WTC11 (cell line): ENCODE measurements around the gene DNAJC18.
"Not testable (repeated sequence)": the region's sequence is repeated elsewhere in the genome, so short reads cannot be mapped to it uniquely, and the experiment has no call there.

ENCODE experiments used
- ATF1 ChIP-seq: sonication (generic); formaldehyde crosslinking; IDR thresholded peaks from 2 replicates; pipeline ENCODE4 v1.8.1; 2023; ENCODE audit warnings: mild to moderate bottlenecking, moderate library complexity, missing genetic modification reagents
- CBFB ChIP-seq: sonication (generic); formaldehyde crosslinking; IDR thresholded peaks from 2 replicates; pipeline ENCODE4 v1.8.1; 2022; ENCODE audit warnings: mild to moderate bottlenecking, low read depth, missing genetic modification reagents
- E2F1 ChIP-seq: sonication (generic); formaldehyde crosslinking; IDR thresholded peaks from 2 replicates; pipeline ENCODE4 v1.8.0; 2022; ENCODE audit warnings: mild to moderate bottlenecking, missing genetic modification reagents
- GABPB1 ChIP-seq: sonication (generic); formaldehyde crosslinking; IDR thresholded peaks from 2 replicates; pipeline ENCODE4 v1.8.1; 2023; ENCODE audit warnings: mild to moderate bottlenecking, missing genetic modification reagents
- HMGXB4 ChIP-seq: sonication (generic); formaldehyde crosslinking; IDR thresholded peaks from 2 replicates; pipeline ENCODE4 v1.8.1; 2023; ENCODE audit warnings: mild to moderate bottlenecking, moderate library complexity, missing genetic modification reagents
- TCF7 ChIP-seq: sonication (generic); formaldehyde crosslinking; IDR thresholded peaks from 2 replicates; pipeline ENCODE4 v1.8.0; 2022; ENCODE audit warnings: mild to moderate bottlenecking, low read depth, missing genetic modification reagents, moderate library complexity
- TEAD4 ChIP-seq: sonication (generic); formaldehyde crosslinking; IDR thresholded peaks from 2 replicates; pipeline ENCODE4 v1.8.0; 2022; ENCODE audit warnings: mild to moderate bottlenecking, missing genetic modification reagents
- USF2 ChIP-seq: sonication (generic); formaldehyde crosslinking; IDR thresholded peaks from 2 replicates; pipeline ENCODE4 v1.8.1; 2023; ENCODE audit warnings: mild to moderate bottlenecking, missing genetic modification reagents, moderate library complexity
- TF ChIP-seq, protein P1 (sequence below): fragments of 200-600 bp; IDR thresholded peaks from 2 replicates; pipeline ENCODE4 v1.8.0; 2022; ENCODE audit warnings: antibody characterized with exemption
- TF ChIP-seq, protein P2 (sequence below): sonication (generic); formaldehyde crosslinking; IDR thresholded peaks from 2 replicates; pipeline ENCODE4 v1.8.0; 2022; ENCODE audit warnings: missing genetic modification reagents
- TF ChIP-seq, protein P3 (sequence below): sonication (generic); formaldehyde crosslinking; conservative IDR thresholded peaks from 2 replicates; pipeline ENCODE4 v1.8.1; 2023; ENCODE audit warnings: mild to moderate bottlenecking, low read depth, missing genetic modification reagents, moderate library complexity

- TF ChIP-seq USF2 (CRISPR knock-in tag); E2F1 (CRISPR knock-in tag); CBFB; GABPB1 (CRISPR knock-in tag); HMGXB4 (CRISPR knock-in tag); TCF7 (CRISPR knock-in tag); TEAD4 (CRISPR knock-in tag); ATF1 (CRISPR knock-in tag): not testable (repeated sequence)
- TF ChIP-seq, protein P1, sequence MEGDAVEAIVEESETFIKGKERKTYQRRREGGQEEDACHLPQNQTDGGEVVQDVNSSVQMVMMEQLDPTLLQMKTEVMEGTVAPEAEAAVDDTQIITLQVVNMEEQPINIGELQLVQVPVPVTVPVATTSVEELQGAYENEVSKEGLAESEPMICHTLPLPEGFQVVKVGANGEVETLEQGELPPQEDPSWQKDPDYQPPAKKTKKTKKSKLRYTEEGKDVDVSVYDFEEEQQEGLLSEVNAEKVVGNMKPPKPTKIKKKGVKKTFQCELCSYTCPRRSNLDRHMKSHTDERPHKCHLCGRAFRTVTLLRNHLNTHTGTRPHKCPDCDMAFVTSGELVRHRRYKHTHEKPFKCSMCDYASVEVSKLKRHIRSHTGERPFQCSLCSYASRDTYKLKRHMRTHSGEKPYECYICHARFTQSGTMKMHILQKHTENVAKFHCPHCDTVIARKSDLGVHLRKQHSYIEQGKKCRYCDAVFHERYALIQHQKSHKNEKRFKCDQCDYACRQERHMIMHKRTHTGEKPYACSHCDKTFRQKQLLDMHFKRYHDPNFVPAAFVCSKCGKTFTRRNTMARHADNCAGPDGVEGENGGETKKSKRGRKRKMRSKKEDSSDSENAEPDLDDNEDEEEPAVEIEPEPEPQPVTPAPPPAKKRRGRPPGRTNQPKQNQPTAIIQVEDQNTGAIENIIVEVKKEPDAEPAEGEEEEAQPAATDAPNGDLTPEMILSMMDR: not testable (repeated sequence)
- TF ChIP-seq, protein P2, sequence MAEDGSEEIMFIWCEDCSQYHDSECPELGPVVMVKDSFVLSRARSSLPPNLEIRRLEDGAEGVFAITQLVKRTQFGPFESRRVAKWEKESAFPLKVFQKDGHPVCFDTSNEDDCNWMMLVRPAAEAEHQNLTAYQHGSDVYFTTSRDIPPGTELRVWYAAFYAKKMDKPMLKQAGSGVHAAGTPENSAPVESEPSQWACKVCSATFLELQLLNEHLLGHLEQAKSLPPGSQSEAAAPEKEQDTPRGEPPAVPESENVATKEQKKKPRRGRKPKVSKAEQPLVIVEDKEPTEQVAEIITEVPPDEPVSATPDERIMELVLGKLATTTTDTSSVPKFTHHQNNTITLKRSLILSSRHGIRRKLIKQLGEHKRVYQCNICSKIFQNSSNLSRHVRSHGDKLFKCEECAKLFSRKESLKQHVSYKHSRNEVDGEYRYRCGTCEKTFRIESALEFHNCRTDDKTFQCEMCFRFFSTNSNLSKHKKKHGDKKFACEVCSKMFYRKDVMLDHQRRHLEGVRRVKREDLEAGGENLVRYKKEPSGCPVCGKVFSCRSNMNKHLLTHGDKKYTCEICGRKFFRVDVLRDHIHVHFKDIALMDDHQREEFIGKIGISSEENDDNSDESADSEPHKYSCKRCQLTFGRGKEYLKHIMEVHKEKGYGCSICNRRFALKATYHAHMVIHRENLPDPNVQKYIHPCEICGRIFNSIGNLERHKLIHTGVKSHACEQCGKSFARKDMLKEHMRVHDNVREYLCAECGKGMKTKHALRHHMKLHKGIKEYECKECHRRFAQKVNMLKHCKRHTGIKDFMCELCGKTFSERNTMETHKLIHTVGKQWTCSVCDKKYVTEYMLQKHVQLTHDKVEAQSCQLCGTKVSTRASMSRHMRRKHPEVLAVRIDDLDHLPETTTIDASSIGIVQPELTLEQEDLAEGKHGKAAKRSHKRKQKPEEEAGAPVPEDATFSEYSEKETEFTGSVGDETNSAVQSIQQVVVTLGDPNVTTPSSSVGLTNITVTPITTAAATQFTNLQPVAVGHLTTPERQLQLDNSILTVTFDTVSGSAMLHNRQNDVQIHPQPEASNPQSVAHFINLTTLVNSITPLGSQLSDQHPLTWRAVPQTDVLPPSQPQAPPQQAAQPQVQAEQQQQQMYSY (CRISPR knock-in tag): not testable (repeated sequence)
- TF ChIP-seq, protein P3, sequence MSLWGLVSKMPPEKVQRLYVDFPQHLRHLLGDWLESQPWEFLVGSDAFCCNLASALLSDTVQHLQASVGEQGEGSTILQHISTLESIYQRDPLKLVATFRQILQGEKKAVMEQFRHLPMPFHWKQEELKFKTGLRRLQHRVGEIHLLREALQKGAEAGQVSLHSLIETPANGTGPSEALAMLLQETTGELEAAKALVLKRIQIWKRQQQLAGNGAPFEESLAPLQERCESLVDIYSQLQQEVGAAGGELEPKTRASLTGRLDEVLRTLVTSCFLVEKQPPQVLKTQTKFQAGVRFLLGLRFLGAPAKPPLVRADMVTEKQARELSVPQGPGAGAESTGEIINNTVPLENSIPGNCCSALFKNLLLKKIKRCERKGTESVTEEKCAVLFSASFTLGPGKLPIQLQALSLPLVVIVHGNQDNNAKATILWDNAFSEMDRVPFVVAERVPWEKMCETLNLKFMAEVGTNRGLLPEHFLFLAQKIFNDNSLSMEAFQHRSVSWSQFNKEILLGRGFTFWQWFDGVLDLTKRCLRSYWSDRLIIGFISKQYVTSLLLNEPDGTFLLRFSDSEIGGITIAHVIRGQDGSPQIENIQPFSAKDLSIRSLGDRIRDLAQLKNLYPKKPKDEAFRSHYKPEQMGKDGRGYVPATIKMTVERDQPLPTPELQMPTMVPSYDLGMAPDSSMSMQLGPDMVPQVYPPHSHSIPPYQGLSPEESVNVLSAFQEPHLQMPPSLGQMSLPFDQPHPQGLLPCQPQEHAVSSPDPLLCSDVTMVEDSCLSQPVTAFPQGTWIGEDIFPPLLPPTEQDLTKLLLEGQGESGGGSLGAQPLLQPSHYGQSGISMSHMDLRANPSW: not testable (repeated sequence)
Observed at GRCh38 chr5:139479729-139480128, 40.4 kb upstream of the DNAJC18 start.
